WTC11 (cell line): ENCODE results near the gene TEX55.

Experiments used
- CBFB ChIP-seq: sonication (generic); formaldehyde crosslinking; IDR thresholded peaks from 2 replicates; pipeline ENCODE4 v1.8.1; 2022; ENCODE audit warnings: mild to moderate bottlenecking, low read depth, missing genetic modification reagents
- FOXJ3 ChIP-seq: sonication (generic); formaldehyde crosslinking; IDR thresholded peaks from 2 replicates; pipeline ENCODE4 v1.9.0; 2021; ENCODE audit warnings: missing genetic modification reagents, mild to moderate bottlenecking, borderline replicate concordance
- TF ChIP-seq, protein P1 (sequence below): fragments of 200-600 bp; IDR thresholded peaks from 2 replicates; pipeline ENCODE4 v1.8.0; 2022; ENCODE audit warnings: antibody characterized with exemption
- TF ChIP-seq, protein P2 (sequence below): sonication (generic); formaldehyde crosslinking; IDR thresholded peaks from 2 replicates; pipeline ENCODE4 v1.8.0; 2023; ENCODE audit warnings: missing genetic modification reagents

DNA sequence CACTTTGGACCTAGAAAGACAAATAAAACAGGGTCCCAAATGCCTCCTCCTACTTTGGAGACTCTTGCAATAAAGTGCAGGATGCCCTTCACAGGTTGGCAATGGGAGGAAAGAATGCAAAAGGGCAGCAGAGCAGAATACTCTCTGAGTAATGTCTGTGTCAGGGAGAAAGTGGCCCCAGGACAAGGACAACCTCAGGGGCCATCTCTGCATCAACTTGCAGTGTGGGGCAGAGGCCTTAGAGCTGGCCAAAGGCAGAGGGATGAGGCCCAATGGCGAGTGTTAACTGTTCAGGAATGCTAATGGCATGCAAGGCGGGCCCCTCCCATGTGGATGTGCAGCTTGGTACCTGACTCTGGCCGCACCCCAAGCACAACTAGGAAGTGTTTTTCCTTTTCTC is 35.8 kb downstream of the TEX55 start:
- TF ChIP-seq, protein P1, sequence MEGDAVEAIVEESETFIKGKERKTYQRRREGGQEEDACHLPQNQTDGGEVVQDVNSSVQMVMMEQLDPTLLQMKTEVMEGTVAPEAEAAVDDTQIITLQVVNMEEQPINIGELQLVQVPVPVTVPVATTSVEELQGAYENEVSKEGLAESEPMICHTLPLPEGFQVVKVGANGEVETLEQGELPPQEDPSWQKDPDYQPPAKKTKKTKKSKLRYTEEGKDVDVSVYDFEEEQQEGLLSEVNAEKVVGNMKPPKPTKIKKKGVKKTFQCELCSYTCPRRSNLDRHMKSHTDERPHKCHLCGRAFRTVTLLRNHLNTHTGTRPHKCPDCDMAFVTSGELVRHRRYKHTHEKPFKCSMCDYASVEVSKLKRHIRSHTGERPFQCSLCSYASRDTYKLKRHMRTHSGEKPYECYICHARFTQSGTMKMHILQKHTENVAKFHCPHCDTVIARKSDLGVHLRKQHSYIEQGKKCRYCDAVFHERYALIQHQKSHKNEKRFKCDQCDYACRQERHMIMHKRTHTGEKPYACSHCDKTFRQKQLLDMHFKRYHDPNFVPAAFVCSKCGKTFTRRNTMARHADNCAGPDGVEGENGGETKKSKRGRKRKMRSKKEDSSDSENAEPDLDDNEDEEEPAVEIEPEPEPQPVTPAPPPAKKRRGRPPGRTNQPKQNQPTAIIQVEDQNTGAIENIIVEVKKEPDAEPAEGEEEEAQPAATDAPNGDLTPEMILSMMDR, result no peak
- TF ChIP-seq CBFB (CRISPR knock-in tag) (no peak), FOXJ3 (CRISPR knock-in tag) (no peak)
- TF ChIP-seq, protein P2, sequence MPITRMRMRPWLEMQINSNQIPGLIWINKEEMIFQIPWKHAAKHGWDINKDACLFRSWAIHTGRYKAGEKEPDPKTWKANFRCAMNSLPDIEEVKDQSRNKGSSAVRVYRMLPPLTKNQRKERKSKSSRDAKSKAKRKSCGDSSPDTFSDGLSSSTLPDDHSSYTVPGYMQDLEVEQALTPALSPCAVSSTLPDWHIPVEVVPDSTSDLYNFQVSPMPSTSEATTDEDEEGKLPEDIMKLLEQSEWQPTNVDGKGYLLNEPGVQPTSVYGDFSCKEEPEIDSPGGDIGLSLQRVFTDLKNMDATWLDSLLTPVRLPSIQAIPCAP, result no peak
